D721Med (cell line): ENCODE results near the gene ZFPM1.

Experiments
- DNase-seq: peaks from one replicate; pipeline ENCODE4 v3.0.0; 2011; ENCODE audit warnings: low spot score; ENCODE audit not compliant: insufficient read length
- FAIRE-seq: peaks from 2 replicates; lab custom pipeline; 2011; peaks lifted over from hg19 to GRCh38; lab: Jason Lieb, UNC
- TF ChIP-seq, protein P1 (sequence below): IDR thresholded peaks from 2 replicates; pipeline ENCODE4 v1.5.1; 2012; ENCODE audit warnings: mild to moderate bottlenecking, control low read depth; ENCODE audit not compliant: insufficient read depth; ENCODE audit errors: missing control alignments

ZFPM1 gene

DNA sequence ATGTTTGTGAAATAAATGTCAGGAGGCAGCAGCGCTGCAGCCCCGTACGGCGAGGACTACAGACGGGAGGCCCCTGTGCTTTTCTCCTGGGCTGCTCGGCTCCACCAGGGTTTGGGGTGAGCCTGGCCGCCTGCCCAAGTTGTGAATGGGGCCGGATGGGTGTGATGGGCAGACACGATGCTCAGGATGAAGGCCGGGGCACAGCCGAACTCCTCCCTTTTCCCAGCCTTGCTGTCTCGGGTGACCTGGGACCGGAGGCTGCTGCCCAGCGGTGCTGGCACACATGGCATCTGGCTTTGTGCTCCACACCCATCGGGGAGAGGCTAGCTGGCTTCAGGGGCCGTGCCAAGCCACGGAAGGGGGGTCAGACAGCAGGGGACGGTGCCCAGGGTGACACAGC lies 34.2 kb upstream of the ZFPM1 start:
- TF ChIP-seq, protein P1, sequence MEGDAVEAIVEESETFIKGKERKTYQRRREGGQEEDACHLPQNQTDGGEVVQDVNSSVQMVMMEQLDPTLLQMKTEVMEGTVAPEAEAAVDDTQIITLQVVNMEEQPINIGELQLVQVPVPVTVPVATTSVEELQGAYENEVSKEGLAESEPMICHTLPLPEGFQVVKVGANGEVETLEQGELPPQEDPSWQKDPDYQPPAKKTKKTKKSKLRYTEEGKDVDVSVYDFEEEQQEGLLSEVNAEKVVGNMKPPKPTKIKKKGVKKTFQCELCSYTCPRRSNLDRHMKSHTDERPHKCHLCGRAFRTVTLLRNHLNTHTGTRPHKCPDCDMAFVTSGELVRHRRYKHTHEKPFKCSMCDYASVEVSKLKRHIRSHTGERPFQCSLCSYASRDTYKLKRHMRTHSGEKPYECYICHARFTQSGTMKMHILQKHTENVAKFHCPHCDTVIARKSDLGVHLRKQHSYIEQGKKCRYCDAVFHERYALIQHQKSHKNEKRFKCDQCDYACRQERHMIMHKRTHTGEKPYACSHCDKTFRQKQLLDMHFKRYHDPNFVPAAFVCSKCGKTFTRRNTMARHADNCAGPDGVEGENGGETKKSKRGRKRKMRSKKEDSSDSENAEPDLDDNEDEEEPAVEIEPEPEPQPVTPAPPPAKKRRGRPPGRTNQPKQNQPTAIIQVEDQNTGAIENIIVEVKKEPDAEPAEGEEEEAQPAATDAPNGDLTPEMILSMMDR: no peak
- no peak for DNase-seq
- no peak for FAIRE-seq

DNA sequence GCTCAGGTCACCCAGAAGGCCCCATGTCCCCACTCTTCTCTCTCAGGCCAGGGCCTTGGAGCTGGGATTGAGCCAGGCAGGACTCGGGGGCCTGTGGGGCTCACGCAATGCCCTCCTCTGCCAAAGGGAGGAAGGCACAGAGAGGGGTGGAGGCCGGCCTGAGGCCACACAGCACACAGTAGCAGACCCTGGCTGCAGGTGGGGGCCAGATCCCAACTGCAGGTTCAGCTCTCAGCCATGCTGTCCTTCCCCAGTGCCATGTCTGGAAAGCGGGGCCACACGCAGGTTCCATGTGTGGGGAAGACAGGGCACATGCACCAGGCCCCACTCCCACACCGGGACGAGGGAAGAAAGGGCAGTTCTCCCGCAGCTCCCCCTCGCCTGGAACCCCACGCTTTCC lies 33.3 kb upstream of the ZFPM1 start:
- TF ChIP-seq, protein P1: no peak
- DNase-seq (no peak), FAIRE-seq (no peak)

DNA sequence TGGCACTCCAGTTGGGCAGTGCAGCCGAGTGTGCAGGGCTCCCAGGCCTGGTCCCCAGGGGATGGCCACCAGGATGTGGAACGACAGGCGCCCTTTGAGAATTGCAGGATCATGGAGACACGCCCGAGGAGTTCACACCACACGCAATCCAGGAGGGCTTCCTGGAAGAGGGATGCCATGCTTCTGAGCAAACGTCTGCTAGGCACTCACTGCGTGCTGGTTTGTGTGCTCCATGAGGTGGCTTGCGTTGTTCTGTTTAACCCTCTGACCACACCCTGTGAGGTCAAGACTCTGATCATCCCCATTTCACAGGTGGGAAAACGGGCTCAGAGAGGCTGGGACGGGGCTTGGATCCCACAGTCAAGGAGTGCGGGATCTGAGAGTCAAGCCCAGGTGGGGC lies 32.6 kb upstream of the ZFPM1 start:
- DNase-seq (no peak), FAIRE-seq (no peak)
- TF ChIP-seq, protein P1: no peak

DNA sequence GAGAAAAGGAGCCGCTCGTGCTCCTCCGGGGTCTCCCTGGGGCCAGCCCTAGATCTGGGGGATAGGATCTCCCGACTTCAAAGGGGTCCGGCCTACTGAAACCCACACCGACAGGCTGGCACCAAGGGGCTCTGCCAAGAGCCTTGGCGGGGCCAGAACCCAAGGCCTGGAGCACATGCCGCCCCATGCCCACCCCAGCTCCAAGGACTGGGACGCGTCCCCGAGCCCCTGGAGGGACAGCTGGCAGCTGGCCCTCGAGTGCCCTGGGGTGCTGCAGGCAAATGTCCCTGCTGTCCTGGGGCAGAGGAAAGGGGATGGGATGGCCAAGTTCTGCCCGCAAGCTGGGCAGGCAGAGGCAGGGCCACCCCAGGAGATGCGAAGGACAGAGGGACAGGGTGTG lies 31.8 kb upstream of the ZFPM1 start:
- FAIRE-seq (no peak), DNase-seq (no peak)
- TF ChIP-seq, protein P1: no peak

DNA sequence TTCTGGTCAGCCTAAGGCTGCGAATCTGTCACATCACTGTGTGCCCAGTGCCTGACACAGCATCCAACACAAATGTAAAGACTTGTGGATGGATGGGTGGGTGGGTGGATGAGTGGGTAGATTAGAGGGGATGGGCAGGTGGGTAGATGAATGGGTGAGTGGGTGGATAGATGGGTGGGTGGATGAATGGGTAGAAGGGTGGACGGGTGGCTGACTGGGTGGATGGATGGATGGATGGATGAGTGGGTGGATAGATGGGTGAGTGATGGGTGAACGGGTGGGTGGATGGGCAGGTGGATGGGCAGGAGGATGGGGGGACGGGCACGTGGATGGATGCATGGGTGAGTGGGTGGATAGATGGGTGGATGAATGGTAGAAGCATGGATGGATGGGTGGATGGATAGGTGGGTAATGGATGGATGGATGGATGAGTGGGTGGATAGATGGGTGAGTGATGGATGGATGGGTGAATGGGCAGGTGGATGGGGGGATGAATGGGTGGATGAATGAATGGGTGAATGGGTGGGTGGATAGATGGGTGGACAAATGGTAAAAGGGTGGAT lies 31.1 kb upstream of the ZFPM1 start:
- FAIRE-seq: no peak

DNA sequence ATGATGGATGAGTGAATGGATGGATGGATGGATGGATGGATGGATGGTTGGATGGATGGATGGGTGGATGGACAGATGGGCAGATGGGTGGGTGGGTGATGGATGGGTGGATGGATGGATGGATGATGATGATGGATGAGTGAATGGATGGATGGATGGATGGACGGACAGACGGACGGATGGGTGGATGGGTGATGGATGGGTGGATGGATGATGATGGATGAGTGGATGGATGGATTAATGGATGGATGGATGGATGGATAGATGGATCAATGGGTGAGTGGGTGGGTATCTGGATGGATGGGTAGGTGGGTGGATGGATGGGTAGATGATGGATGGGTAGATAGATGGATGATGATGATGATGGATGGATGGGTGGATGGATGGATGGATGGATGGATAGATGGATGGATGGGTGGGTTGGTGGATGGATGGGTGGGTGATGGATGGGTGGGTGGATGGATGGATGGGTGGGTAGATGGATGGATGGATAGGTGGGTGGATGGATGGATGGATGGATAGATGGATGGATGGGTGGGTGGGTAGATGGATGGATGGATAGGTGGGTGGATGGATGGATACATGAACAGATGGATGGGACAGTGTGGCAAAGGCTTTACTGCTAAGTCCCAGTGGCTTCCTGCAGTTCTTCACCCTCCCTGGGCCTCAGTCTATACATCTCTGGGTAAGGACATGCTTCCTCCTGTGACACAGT lies 30.2 kb upstream of the ZFPM1 start:
- no peak for FAIRE-seq
- TF ChIP-seq, protein P1: no peak
- no peak for DNase-seq

More for the DNA sequence above, 31.1 kb upstream of the ZFPM1 start:
- DNase-seq: no peak
- TF ChIP-seq, protein P1: no peak

DNA sequence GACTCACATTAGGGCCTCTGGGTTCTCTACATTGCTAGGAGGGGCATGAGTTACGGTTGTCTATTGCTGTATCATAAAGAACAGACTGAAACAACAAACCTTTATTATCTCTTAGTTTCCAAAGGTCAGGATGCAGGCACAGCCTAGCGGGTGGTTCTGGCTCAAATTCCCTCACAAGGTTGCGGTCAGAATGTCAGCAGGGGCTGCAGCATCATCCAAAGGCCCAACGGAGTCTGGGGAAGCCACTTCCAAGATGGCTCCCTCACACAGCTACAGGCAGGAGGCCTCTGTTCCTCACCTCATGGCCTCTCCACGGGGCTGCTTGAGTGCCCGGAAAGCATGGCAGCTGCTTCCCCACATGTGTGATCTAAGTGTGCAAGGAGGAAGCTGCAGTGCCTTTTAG lies 29.6 kb upstream of the ZFPM1 start:
- FAIRE-seq (no peak), DNase-seq (no peak)
- TF ChIP-seq, protein P1: no peak
